H1 (cell line): ENCODE results near the gene LOXL1. TPM values are rescaled to one million over a fixed set of nuclear protein-coding genes. Genes with fewer than 3 reads are reported as not detected.

Source experiments
- CTCF ChIA-PET: fragments of 300-600 bp; sonication (Branson Sonifier 250); formaldehyde crosslinking; loops from one replicate; lab custom pipeline; 2021; ENCODE audit not compliant: partially characterized antibody; lab: Charles Lee
- POLR2A ChIA-PET: fragments of 300-600 bp; sonication (Branson Sonifier 250); formaldehyde crosslinking; loops from one replicate; lab custom pipeline; 2021; ENCODE audit warnings: inconsistent platforms; ENCODE audit not compliant: partially characterized antibody; lab: Charles Lee
- DNase-seq, 2 experiments: peaks; one replicate each; pipeline versions ENCODE4 v3.0.0 to v3.0.0-alpha.2; 2010 to 2022; ENCODE audit warnings: low spot score in 2 of 2, low read depth in 1 of 2, mixed read lengths in 1 of 2
- FAIRE-seq: peaks from 2 replicates; lab custom pipeline; 2011; peaks lifted over from hg19 to GRCh38; lab: Jason Lieb, UNC
- H2AFZ ChIP-seq: 2 replicates; pipeline ENCODE4 v1.8.1; 2012; ENCODE audit warnings: low read length, inconsistent platforms
- H2AK5ac ChIP-seq: 2 replicates; pipeline ENCODE4 v1.6.1; 2013; ENCODE audit warnings: low read depth, low read length
- H2BK120ac ChIP-seq: replicated peaks from 2 replicates; pipeline ENCODE3; 2013; ENCODE audit warnings: low read depth, low read length, inconsistent platforms
- H2BK12ac ChIP-seq: 2 replicates; pipeline ENCODE4 v1.6.1; 2013; ENCODE audit warnings: low read depth, low read length
- H2BK15ac ChIP-seq: 2 replicates; pipeline ENCODE4 v1.6.1; 2013; ENCODE audit warnings: low read length
- H2BK20ac ChIP-seq: 2 replicates; pipeline ENCODE4 v1.6.1; 2013; ENCODE audit warnings: low read length
- H2BK5ac ChIP-seq: 2 replicates; pipeline ENCODE4 v1.6.1; 2013; ENCODE audit warnings: low read depth, low read length
- H3K14ac ChIP-seq: 2 replicates; pipeline ENCODE4 v1.6.1; 2013; ENCODE audit warnings: inconsistent platforms; ENCODE audit not compliant: insufficient read length
- H3K18ac ChIP-seq: 2 replicates; pipeline ENCODE4 v1.6.1; 2013; ENCODE audit warnings: low read length; ENCODE audit errors: extremely low read depth
- H3K23ac ChIP-seq: 2 replicates; pipeline ENCODE4 v1.6.1; 2013; ENCODE audit warnings: inconsistent platforms; ENCODE audit not compliant: insufficient read length
- H3K23me2 ChIP-seq: 2 replicates; pipeline ENCODE4 v1.6.1; 2013; ENCODE audit warnings: low read depth, low read length
- H3K27ac ChIP-seq: 2 replicates; pipeline ENCODE4 v1.6.1; 2011; ENCODE audit warnings: low read depth, low read length, inconsistent platforms
- H3K27me3 ChIP-seq, 4 experiments: replicated peaks in 1 of 4; 1 replicate in 1 of 4; 2 replicates in 3 of 4; pipeline versions ENCODE4 v1.6.1 to v1.8.1; 2011 to 2013; ENCODE audit warnings: low read length in 3 of 4, mild to moderate bottlenecking in 3 of 4, inconsistent platforms in 2 of 4, mixed read lengths in 2 of 4, moderate library complexity in 1 of 4; ENCODE audit not compliant: control insufficient read depth in 3 of 4, insufficient read depth in 3 of 4; ENCODE audit errors: extremely low read depth in 1 of 4
- H3K36me3 ChIP-seq, 4 experiments: 2 replicates each; pipeline versions ENCODE4 v1.6.1 to v1.8.1; 2011 to 2013; ENCODE audit warnings: mild to moderate bottlenecking in 4 of 4, low read length in 3 of 4, moderate library complexity in 2 of 4, control low read depth in 1 of 4, inconsistent platforms in 1 of 4; ENCODE audit not compliant: insufficient read depth in 4 of 4, control insufficient read depth in 2 of 4
- H3K4ac ChIP-seq: replicated peaks from 2 replicates; pipeline ENCODE3; 2013; ENCODE audit warnings: low read length, low read depth, mixed read lengths, inconsistent platforms; ENCODE audit not compliant: insufficient read length
- H3K4me1 ChIP-seq, 4 experiments: replicated peaks in 1 of 4; 1 replicate in 1 of 4; 2 replicates in 3 of 4; pipeline versions ENCODE4 v1.6.1 to v1.8.1; 2011 to 2013; ENCODE audit warnings: low read length in 3 of 4, inconsistent platforms in 2 of 4, mixed read lengths in 1 of 4; ENCODE audit not compliant: insufficient read depth in 4 of 4, control insufficient read depth in 3 of 4
- H3K4me2 ChIP-seq, 2 experiments: 2 replicates each; pipeline versions ENCODE4 v1.6.1 to v1.8.1; 2011 to 2013; ENCODE audit warnings: low read depth in 2 of 2, low read length in 2 of 2, control low read depth in 1 of 2, inconsistent platforms in 1 of 2, mild to moderate bottlenecking in 1 of 2; ENCODE audit not compliant: insufficient read depth in 1 of 2
- H3K4me3 ChIP-seq, 4 experiments: fragments of 200-600, 300-600 bp in 1 of 4; sonication (generic), shearing (Covaris generic), sonication (Bioruptor Twin) in 1 of 4; 2 replicates each; pipeline versions ENCODE4 v1.5.1 to v1.8.1; 2011 to 2016; ENCODE audit warnings: low read length in 4 of 4, low read depth in 3 of 4, control low read depth in 2 of 4, inconsistent platforms in 2 of 4, mild to moderate bottlenecking in 2 of 4, mixed read lengths in 1 of 4, moderate library complexity in 1 of 4; ENCODE audit not compliant: insufficient read depth in 2 of 4; ENCODE audit errors: extremely low read depth in 1 of 4
- H3K56ac ChIP-seq: replicated peaks from 2 replicates; pipeline ENCODE3; 2013; ENCODE audit warnings: low read depth, mild to moderate bottlenecking, mixed read lengths, low read length, inconsistent platforms; ENCODE audit not compliant: insufficient read length
- H3K79me1 ChIP-seq: 2 replicates; pipeline ENCODE4 v1.6.1; 2013; ENCODE audit warnings: low read depth, low read length, control low read depth
- H3K79me2 ChIP-seq, 2 experiments: 2 replicates each; pipeline versions ENCODE4 v1.6.1 to v1.8.1; 2012 to 2013; ENCODE audit warnings: low read length in 2 of 2, mild to moderate bottlenecking in 2 of 2, inconsistent platforms in 1 of 2; ENCODE audit not compliant: insufficient read depth in 2 of 2, control insufficient read depth in 1 of 2
- H3K9ac ChIP-seq, 4 experiments: replicated peaks in 1 of 4; 1 replicate in 1 of 4; 2 replicates in 3 of 4; pipeline versions ENCODE4 v1.6.1 to v1.8.1; 2011 to 2013; ENCODE audit warnings: low read depth in 3 of 4, low read length in 3 of 4, control low read depth in 2 of 4, mild to moderate bottlenecking in 2 of 4, moderate library complexity in 2 of 4, inconsistent platforms in 1 of 4; ENCODE audit errors: extremely low read depth in 1 of 4
- H3K9me3 ChIP-seq, 2 experiments: 2 replicates each; pipeline versions ENCODE4 v1.6.1 to v1.8.1; 2012 to 2013; ENCODE audit warnings: mild to moderate bottlenecking in 2 of 2, moderate library complexity in 2 of 2, control low read depth in 1 of 2, inconsistent platforms in 1 of 2, low read depth in 1 of 2, low read length in 1 of 2, mixed read lengths in 1 of 2; ENCODE audit not compliant: insufficient read depth in 2 of 2
- H4K20me1 ChIP-seq, 2 experiments: replicated peaks in 1 of 2; 2 replicates each; pipeline versions ENCODE3 to v1.8.1; 2011 to 2013; ENCODE audit warnings: inconsistent platforms in 2 of 2, low read length in 2 of 2, mild to moderate bottlenecking in 1 of 2; ENCODE audit not compliant: insufficient read depth in 2 of 2, control insufficient read depth in 1 of 2
- H4K5ac ChIP-seq: 2 replicates; pipeline ENCODE4 v1.6.1; 2013; ENCODE audit warnings: low read length, low read depth, mixed read lengths, inconsistent platforms; ENCODE audit not compliant: insufficient read length
- H4K8ac ChIP-seq: 2 replicates; pipeline ENCODE4 v1.8.0; 2013; ENCODE audit warnings: mild to moderate bottlenecking, moderate library complexity, low read length, inconsistent platforms; ENCODE audit not compliant: insufficient read depth; ENCODE audit errors: extremely low read depth
- H4K91ac ChIP-seq: replicated peaks from 2 replicates; pipeline ENCODE3; 2013; ENCODE audit warnings: low read length, mixed read lengths, inconsistent platforms; ENCODE audit not compliant: insufficient read length
- ASH2L ChIP-seq: fragments of 200-600, 300-600 bp; sonication (generic); IDR thresholded peaks from one replicate; pipeline ENCODE4 v1.7.1; 2017; ENCODE audit warnings: low read length
- BACH1 ChIP-seq: IDR thresholded peaks from 2 replicates; pipeline ENCODE4 v1.6.1; 2012; ENCODE audit warnings: low read length, improper control_type of control experiment
- CTBP2 ChIP-seq: IDR thresholded peaks from 2 replicates; pipeline ENCODE4 v1.7.0; 2011; ENCODE audit warnings: borderline replicate concordance, mild to moderate bottlenecking, moderate library complexity, mixed read lengths, low read length; ENCODE audit not compliant: insufficient read depth, insufficient read length
- JUND ChIP-seq: IDR thresholded peaks from 2 replicates; pipeline ENCODE4 v1.6.1; 2011; ENCODE audit warnings: mild to moderate bottlenecking, improper control_type of control experiment, low read length
- KDM1A ChIP-seq: fragments of 200-600, 300-600 bp; sonication (generic); IDR thresholded peaks from 2 replicates; pipeline ENCODE4 v1.7.1; 2016; ENCODE audit warnings: mild to moderate bottlenecking, low read length, borderline replicate concordance
- NRF1 ChIP-seq: IDR thresholded peaks from 2 replicates; pipeline ENCODE4 v1.6.1; 2011; ENCODE audit warnings: mild to moderate bottlenecking, low read depth, low read length, improper control_type of control experiment
- SP1 ChIP-seq: IDR thresholded peaks from 2 replicates; pipeline ENCODE4 v1.6.1; 2011; ENCODE audit warnings: low read depth, low read length
- TAF1 ChIP-seq: IDR thresholded peaks from 2 replicates; pipeline ENCODE4 v1.6.1; 2011; ENCODE audit warnings: mild to moderate bottlenecking, low read depth, low read length
- TBP ChIP-seq: IDR thresholded peaks from 2 replicates; pipeline ENCODE4 v1.6.1; 2011; ENCODE audit warnings: low read depth, low read length, improper control_type of control experiment
- USF2 ChIP-seq: IDR thresholded peaks from 2 replicates; pipeline ENCODE4 v1.6.1; 2011; ENCODE audit warnings: low read length, improper control_type of control experiment
- polyA plus RNA-seq, 7 experiments: library from polyadenylated mRNA; depleted of rRNA in 3 of 7; stranded (reverse) in 5 of 7; unstranded in 2 of 7; fragments of >200 nt in 5 of 7; fragments of 200-250 nt in 2 of 7; gene quantifications; 1 replicate in 5 of 7; 2 replicates in 1 of 7; 4 replicates in 1 of 7; pipeline versions ENCODE4 v1.2.1 to v1.2.3, GENCODE V29; 2011 to 2013; ENCODE audit warnings: missing spikeins in 2 of 7, mixed read lengths in 2 of 7
- total RNA-seq: library from RNA; stranded (reverse); fragmentation: NEBNext Ultra II Directional; extraction: Animal tissue kit (Norgen Biotek cat#: 25700); gene quantifications from 2 replicates; pipeline ENCODE4 v1.2.1, GENCODE V29; 2021
- TF ChIP-seq, protein P1 (sequence below), 3 experiments: IDR thresholded peaks; 1 replicate in 2 of 3; 2 replicates in 1 of 3; pipeline versions ENCODE4 v1.5.1 to v1.6.1; 2011; ENCODE audit warnings: low read length in 3 of 3, mild to moderate bottlenecking in 3 of 3, inconsistent platforms in 2 of 3, low read depth in 1 of 3, moderate library complexity in 1 of 3; ENCODE audit not compliant: insufficient read depth in 1 of 3; ENCODE audit errors: control extremely low read depth in 1 of 3

LOXL1 gene
- total and polyA plus RNA-seq, 2 of the 8 experiments (the other 6 are each of a cell fraction or from before 2014, with no cell fraction given), result 8.1 to 14.4 TPM

GRCh38 chr15:73950479-73950830, 24.2 kb downstream of the LOXL1 start:
- Histone ChIP-seq H4K91ac (peak overlapping the region; percentile 63), H4K20me1 (no peaks in the 10 kb centered on the region), H3K56ac (no peak overlapping the region), H4K8ac (no peak overlapping the region), H2BK15ac (peak overlapping the region; percentile 55), H2AFZ (0 out of 2 replicates have a peak overlapping the region, but pooled peaks have one; percentile 74), H2AK5ac (no peak overlapping the region), H2BK12ac (peak overlapping the region; percentile 91; the same call in 1 of the 2 replicates), H3K23me2 (no peaks in the 10 kb centered on the region), H3K27me3 (no peaks in the 10 kb centered on the region), H3K4me3 (no peak overlapping the region), H3K36me3 (no peaks in the 10 kb centered on the region), H3K79me1 (no peaks in the 10 kb centered on the region), H3K4me1 (peaks cover 6 to 16% (median 12%) of the 10 kb centered on the region in 4 experiments), H3K23ac (no peak overlapping the region), H3K79me2 (no peaks in the 10 kb centered on the region), H4K5ac (no peak overlapping the region), H3K9me3 (no peaks in the 10 kb centered on the region), H3K4me2 (no peak overlapping the region), H2BK120ac (no peak overlapping the region), H3K9ac (no peak overlapping the region; a peak in 1 of 7 replicates), H2BK5ac (no peak overlapping the region), H2BK20ac (peak overlapping the region; percentile 38; the same call in 1 of the 2 replicates), H3K14ac (no peak overlapping the region), H3K18ac (0 out of 2 replicates have a peak overlapping the region, but pooled peaks have one; percentile 19), H3K4ac (no peak overlapping the region), H3K27ac (no peak overlapping the region)
- no peak for DNase-seq
- FAIRE-seq, result no peak
- TF ChIP-seq TAF1, result no peak
- TF ChIP-seq CTBP2, result no peak
- TF ChIP-seq ASH2L, result no peak
- TF ChIP-seq, protein P1, sequence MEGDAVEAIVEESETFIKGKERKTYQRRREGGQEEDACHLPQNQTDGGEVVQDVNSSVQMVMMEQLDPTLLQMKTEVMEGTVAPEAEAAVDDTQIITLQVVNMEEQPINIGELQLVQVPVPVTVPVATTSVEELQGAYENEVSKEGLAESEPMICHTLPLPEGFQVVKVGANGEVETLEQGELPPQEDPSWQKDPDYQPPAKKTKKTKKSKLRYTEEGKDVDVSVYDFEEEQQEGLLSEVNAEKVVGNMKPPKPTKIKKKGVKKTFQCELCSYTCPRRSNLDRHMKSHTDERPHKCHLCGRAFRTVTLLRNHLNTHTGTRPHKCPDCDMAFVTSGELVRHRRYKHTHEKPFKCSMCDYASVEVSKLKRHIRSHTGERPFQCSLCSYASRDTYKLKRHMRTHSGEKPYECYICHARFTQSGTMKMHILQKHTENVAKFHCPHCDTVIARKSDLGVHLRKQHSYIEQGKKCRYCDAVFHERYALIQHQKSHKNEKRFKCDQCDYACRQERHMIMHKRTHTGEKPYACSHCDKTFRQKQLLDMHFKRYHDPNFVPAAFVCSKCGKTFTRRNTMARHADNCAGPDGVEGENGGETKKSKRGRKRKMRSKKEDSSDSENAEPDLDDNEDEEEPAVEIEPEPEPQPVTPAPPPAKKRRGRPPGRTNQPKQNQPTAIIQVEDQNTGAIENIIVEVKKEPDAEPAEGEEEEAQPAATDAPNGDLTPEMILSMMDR (IDR thresholded peaks at IDR 0.05; ENCODE audit: control extremely low read depth in 1 of 3, insufficient read depth in 1 of 3, low read depth in 1 of 3, low read length in 3 of 3), result no peak
- TF ChIP-seq SP1, result no peak
- TF ChIP-seq JUND, result no peak
- no peak for TF ChIP-seq USF2
- no peak for TF ChIP-seq TBP
- no peak for TF ChIP-seq NRF1
- TF ChIP-seq KDM1A, result no peak
- TF ChIP-seq BACH1, result no peak
- POLR2A ChIA-PET, result interaction anchor here (0.9 to 1.3 kb wide), 4 partner anchors 14 to 86 kb away, joined by 4 to 8 read pairs (median 5); partner anchors contain the start of gene PML
- CTCF ChIA-PET, result interaction anchor here (0.6 to 7.0 kb wide), 24 partner anchors 10 to 347 kb away, joined by 3 to 55 read pairs (median 4); partner anchors contain the start of genes LOXL1 and PML
